Loucy (cell line): Measurements from ENCODE around the gene DNAH9.

Experiments used
- H2AFZ ChIP-seq: fragments of 200-600 bp; sonication (generic); 2 replicates; pipeline ENCODE4 v1.6.0; 2016; ENCODE audit warnings: antibody characterized with exemption, mild to moderate bottlenecking, low read length, moderate library complexity
- H3F3A ChIP-seq: fragments of 200-600 bp; 2 replicates; pipeline ENCODE4 v1.6.0; 2016; ENCODE audit warnings: antibody characterized with exemption, low read depth, mild to moderate bottlenecking
- H3K27me3 ChIP-seq: fragments of 200-600 bp; sonication (generic); 2 replicates; pipeline ENCODE4 v1.6.1; 2014; ENCODE audit warnings: low read length, mild to moderate bottlenecking; ENCODE audit not compliant: insufficient read depth, poor library complexity, severe bottlenecking
- H3K36me3 ChIP-seq: fragments of 200-600 bp; sonication (generic); 2 replicates; pipeline ENCODE4 v1.6.1; 2016; ENCODE audit warnings: low read length; ENCODE audit not compliant: insufficient read depth
- H3K4me1 ChIP-seq: fragments of 200-600 bp; sonication (generic); 2 replicates; pipeline ENCODE4 v1.5.1; 2014; ENCODE audit warnings: low read length, mild to moderate bottlenecking; ENCODE audit not compliant: insufficient read depth, poor library complexity, severe bottlenecking
- H3K4me2 ChIP-seq: fragments of 200-600 bp; sonication (generic); 2 replicates; pipeline ENCODE4 v1.6.0; 2014; ENCODE audit warnings: antibody characterized with exemption, low read length, low read depth, mild to moderate bottlenecking; ENCODE audit not compliant: poor library complexity, severe bottlenecking
- H3K4me3 ChIP-seq: fragments of 200-600 bp; sonication (generic); 2 replicates; pipeline ENCODE4 v1.5.1; 2014; ENCODE audit warnings: low read length, mild to moderate bottlenecking, mixed read lengths; ENCODE audit not compliant: poor library complexity, severe bottlenecking
- H3K79me2 ChIP-seq: fragments of 200-600 bp; sonication (generic); 2 replicates; pipeline ENCODE4 v1.6.1; 2014; ENCODE audit warnings: low read length; ENCODE audit not compliant: insufficient read depth
- H3K9ac ChIP-seq: fragments of 200-600 bp; sonication (generic); 2 replicates; pipeline ENCODE4 v1.6.0; 2014; ENCODE audit warnings: mild to moderate bottlenecking, low read depth, low read length, moderate library complexity; ENCODE audit not compliant: poor library complexity, severe bottlenecking
- H3K9me2 ChIP-seq: fragments of 200-600 bp; sonication (generic); replicated peaks from 2 replicates; pipeline ENCODE4 v1.6.1; 2016; ENCODE audit warnings: low read depth, low read length, mixed read lengths
- H3K9me3 ChIP-seq: fragments of 200-600 bp; sonication (generic); 2 replicates; pipeline ENCODE4 v1.6.1; 2014; ENCODE audit warnings: mild to moderate bottlenecking, antibody characterized with exemption, low read length, low read depth; ENCODE audit not compliant: insufficient read depth
- H4K20me1 ChIP-seq: fragments of 200-600 bp; sonication (generic); 2 replicates; pipeline ENCODE4 v1.6.0; 2014; ENCODE audit warnings: antibody characterized with exemption, low read length, mild to moderate bottlenecking; ENCODE audit not compliant: insufficient read depth, poor library complexity, severe bottlenecking
- EZH2phosphoT487 ChIP-seq: fragments of 200-600 bp; IDR thresholded peaks from 2 replicates; pipeline ENCODE4 v1.6.1; 2018; ENCODE audit warnings: antibody characterized with exemption, mild to moderate bottlenecking, moderate library complexity, borderline replicate concordance
- TF ChIP-seq, protein P1 (sequence below): fragments of 200-600 bp; sonication (generic); conservative IDR thresholded peaks from 2 replicates; pipeline ENCODE4 v1.5.1; 2014; ENCODE audit warnings: mild to moderate bottlenecking, antibody characterized with exemption, low read length

DNAH9 gene

DNA sequence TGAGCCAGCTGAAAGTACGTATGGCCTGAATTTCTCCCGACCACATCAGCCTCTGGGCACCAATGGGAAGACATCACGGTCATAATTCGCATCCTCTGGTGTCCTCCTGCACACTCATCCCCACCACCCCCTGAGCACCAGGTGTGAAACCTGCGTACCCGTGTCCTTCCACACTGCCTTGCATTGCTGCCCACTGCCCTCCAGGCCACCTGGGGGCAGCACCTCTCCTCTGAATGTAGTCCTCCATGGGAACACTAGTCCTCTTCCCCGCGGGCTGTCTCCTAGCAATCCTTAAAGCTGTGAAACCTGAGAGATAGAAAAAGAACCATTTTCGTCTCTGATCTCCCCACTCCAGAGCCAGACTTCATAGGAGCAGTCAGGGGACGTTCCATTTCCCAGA is 273.5 kb downstream of the DNAH9 start:
- Histone ChIP-seq H3K4me3 (no peak overlapping the region), H4K20me1 (no peaks in the 10 kb centered on the region), H3F3A (no peaks in the 10 kb centered on the region), H3K79me2 (no peaks in the 10 kb centered on the region), H2AFZ (no peak overlapping the region), H3K9ac (no peak overlapping the region), H3K9me3 (peaks cover 3% of the 10 kb centered on the region; the same call in 1 of the 2 replicates), H3K27me3 (no peaks in the 10 kb centered on the region), H3K36me3 (no peaks in the 10 kb centered on the region), H3K4me2 (no peak overlapping the region), H3K4me1 (no peaks in the 10 kb centered on the region), H3K9me2 (no peaks in the 10 kb centered on the region)
- TF ChIP-seq, protein P1, sequence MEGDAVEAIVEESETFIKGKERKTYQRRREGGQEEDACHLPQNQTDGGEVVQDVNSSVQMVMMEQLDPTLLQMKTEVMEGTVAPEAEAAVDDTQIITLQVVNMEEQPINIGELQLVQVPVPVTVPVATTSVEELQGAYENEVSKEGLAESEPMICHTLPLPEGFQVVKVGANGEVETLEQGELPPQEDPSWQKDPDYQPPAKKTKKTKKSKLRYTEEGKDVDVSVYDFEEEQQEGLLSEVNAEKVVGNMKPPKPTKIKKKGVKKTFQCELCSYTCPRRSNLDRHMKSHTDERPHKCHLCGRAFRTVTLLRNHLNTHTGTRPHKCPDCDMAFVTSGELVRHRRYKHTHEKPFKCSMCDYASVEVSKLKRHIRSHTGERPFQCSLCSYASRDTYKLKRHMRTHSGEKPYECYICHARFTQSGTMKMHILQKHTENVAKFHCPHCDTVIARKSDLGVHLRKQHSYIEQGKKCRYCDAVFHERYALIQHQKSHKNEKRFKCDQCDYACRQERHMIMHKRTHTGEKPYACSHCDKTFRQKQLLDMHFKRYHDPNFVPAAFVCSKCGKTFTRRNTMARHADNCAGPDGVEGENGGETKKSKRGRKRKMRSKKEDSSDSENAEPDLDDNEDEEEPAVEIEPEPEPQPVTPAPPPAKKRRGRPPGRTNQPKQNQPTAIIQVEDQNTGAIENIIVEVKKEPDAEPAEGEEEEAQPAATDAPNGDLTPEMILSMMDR: no peak
- TF ChIP-seq EZH2phosphoT487: no peak

DNA sequence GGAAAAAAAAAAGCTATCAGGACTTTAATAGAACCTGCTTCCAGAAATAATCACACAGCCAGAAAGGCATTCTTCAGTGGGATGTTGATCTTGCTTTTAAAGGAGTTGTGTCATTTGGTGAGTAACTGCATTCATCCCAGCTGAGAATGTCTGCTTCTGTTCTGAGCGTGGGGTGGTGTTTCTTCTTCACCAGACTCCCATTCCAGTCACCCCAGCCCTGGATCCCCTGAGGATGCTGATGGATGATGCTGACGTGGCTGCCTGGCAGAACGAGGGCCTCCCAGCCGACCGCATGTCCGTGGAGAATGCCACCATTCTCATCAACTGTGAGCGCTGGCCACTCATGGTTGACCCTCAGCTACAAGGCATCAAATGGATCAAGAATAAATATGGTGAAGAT is 276.5 kb downstream of the DNAH9 start:
- no peak overlapping the region for H3K9ac ChIP-seq
- no peaks in the 10 kb centered on the region for H4K20me1 ChIP-seq
- no peak overlapping the region for H3K4me3 ChIP-seq
- H3K9me3 ChIP-seq: peaks cover 3% of the 10 kb centered on the region; the same call in 1 of the 2 replicates
- TF ChIP-seq, protein P1: no peak
- no peak for TF ChIP-seq EZH2phosphoT487
- no peaks in the 10 kb centered on the region for H3K4me1 ChIP-seq
- no peaks in the 10 kb centered on the region for H3K79me2 ChIP-seq
- H3K4me2 ChIP-seq: no peak overlapping the region
- H3F3A ChIP-seq: no peaks in the 10 kb centered on the region
- no peaks in the 10 kb centered on the region for H3K9me2 ChIP-seq
- H2AFZ ChIP-seq: no peak overlapping the region
- no peaks in the 10 kb centered on the region for H3K36me3 ChIP-seq
- H3K27me3 ChIP-seq: no peaks in the 10 kb centered on the region

DNA sequence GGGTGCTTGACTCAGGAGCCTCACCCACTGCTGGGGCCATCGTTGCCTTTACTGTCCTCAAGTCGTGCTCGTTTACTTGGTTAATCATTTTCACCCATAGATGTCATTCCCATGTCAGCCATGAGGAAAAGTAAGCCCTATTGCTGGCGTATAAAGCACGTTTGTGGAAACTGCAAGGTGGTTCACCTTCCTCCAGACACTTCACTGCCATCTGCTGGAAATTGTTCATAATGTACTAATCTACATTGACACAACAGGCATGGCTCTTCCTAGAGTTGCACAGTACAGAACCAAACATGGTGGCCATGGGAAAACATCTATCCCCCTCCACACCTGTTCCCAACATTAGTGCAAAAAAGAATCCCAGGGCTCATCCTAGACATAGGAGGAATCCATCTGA is 282.4 kb downstream of the DNAH9 start:
- Histone ChIP-seq H3F3A (no peaks in the 10 kb centered on the region), H3K36me3 (no peaks in the 10 kb centered on the region), H3K4me3 (no peak overlapping the region), H3K9me2 (no peaks in the 10 kb centered on the region), H3K79me2 (no peaks in the 10 kb centered on the region), H3K4me1 (no peaks in the 10 kb centered on the region), H3K27me3 (no peaks in the 10 kb centered on the region), H3K9me3 (no peaks in the 10 kb centered on the region), H4K20me1 (no peaks in the 10 kb centered on the region), H2AFZ (no peak overlapping the region), H3K4me2 (no peak overlapping the region), H3K9ac (no peak overlapping the region)
- TF ChIP-seq EZH2phosphoT487: no peak
- TF ChIP-seq, protein P1: 0 out of 2 replicates have a peak, but pooled peaks have one; percentile 21
